K562 (cell line): ENCODE results near the gene NCAM2. TPM values are rescaled to one million over a fixed set of nuclear protein-coding genes. Genes with fewer than 3 reads are reported as not detected.

ENCODE experiments used
- ATAC-seq: fragments of 200-7000 bp; cut with Tn5 transposase; 3 replicates; pipeline ENCODE4 v1.9.1; 2020; ENCODE audit warnings: moderate library complexity
- BruUV-seq: library from RNA; stranded (reverse); fragments of 400-500 nt; replicated peaks from 2 replicates; lab custom pipeline; 2021; lab: Mats Ljungman, UMichigan
- CTCF ChIA-PET: fragments of 300-600 bp; formaldehyde crosslinking; extraction: SDS; loops from one replicate; lab custom pipeline; 2021; ENCODE audit warnings: low intra/inter-chr PET ratio; lab: Yijun Ruan, JAX
- POLR2A ChIA-PET: fragments of 300-600, 350-650 bp; sonication (Branson Sonifier 250); formaldehyde crosslinking; extraction: SDS; loops from one replicate; lab custom pipeline; 2021; ENCODE audit warnings: antibody characterized with exemption, inconsistent platforms; lab: Yijun Ruan, JAX
- DNase-seq, 4 experiments: peaks; one replicate each; pipeline versions ENCODE4 v3.0.0 to v3.0.0-alpha.2; 2011 to 2018; ENCODE audit warnings: low spot score in 3 of 4, mixed read lengths in 3 of 4; ENCODE audit errors: extremely low read depth in 1 of 4
- FAIRE-seq: peaks from 2 replicates; lab custom pipeline; 2011; peaks lifted over from hg19 to GRCh38; lab: Jason Lieb, UNC
- H2AFZ ChIP-seq: 2 replicates; pipeline ENCODE4 v1.6.0; 2011; ENCODE audit warnings: low read depth, low read length, control low read depth, inconsistent platforms
- H3K27ac ChIP-seq: fragments of 200-600 bp; 3 replicates; pipeline ENCODE4 v1.8.0; 2011; ENCODE audit warnings: low read depth, mild to moderate bottlenecking, control low read depth, inconsistent platforms, low read length, moderate library complexity, mixed read lengths; ENCODE audit errors: extremely low read depth
- H3K27me3 ChIP-seq, 2 experiments: fragments of 300-600 bp in 1 of 2; 2 replicates in 1 of 2; 3 replicates in 1 of 2; pipeline versions ENCODE4 v1.6.0 to v1.8.0; 2011; ENCODE audit warnings: inconsistent platforms in 2 of 2, low read length in 2 of 2, mild to moderate bottlenecking in 1 of 2, mixed read lengths in 1 of 2, moderate library complexity in 1 of 2; ENCODE audit not compliant: control insufficient read depth in 2 of 2, insufficient read depth in 2 of 2
- H3K36me3 ChIP-seq: fragments of 300-600 bp; 3 replicates; pipeline ENCODE4 v1.8.0; 2011; ENCODE audit warnings: mild to moderate bottlenecking, low read length, inconsistent platforms; ENCODE audit not compliant: control insufficient read depth, insufficient read depth
- H3K4me1 ChIP-seq, 2 experiments: fragments of 200-600 bp in 1 of 2; replicated peaks in 1 of 2; 2 replicates in 1 of 2; 3 replicates in 1 of 2; pipeline versions ENCODE4 v1.5.1 to v1.8.0; 2011; ENCODE audit warnings: inconsistent platforms in 2 of 2, low read length in 2 of 2, mild to moderate bottlenecking in 1 of 2, mixed read lengths in 1 of 2, moderate library complexity in 1 of 2; ENCODE audit not compliant: control insufficient read depth in 2 of 2, insufficient read depth in 2 of 2
- H3K4me2 ChIP-seq: 2 replicates; pipeline ENCODE4 v1.6.1; 2011; ENCODE audit warnings: low read length, control low read depth, inconsistent platforms, mixed read lengths; ENCODE audit not compliant: insufficient read depth
- H3K4me3 ChIP-seq: fragments of 200-600 bp; sonication (generic), shearing (Covaris generic); 2 replicates; pipeline ENCODE4 v1.5.1; 2016; ENCODE audit warnings: control low read depth, inconsistent platforms
- H3K79me2 ChIP-seq: fragments of 200-600 bp; 3 replicates; pipeline ENCODE4 v1.8.0; 2011; ENCODE audit warnings: low read length, inconsistent platforms; ENCODE audit not compliant: control insufficient read depth, insufficient read depth
- H3K9ac ChIP-seq, 2 experiments: 2 replicates each; pipeline versions ENCODE4 v1.6.0 to v1.6.1; 2011; ENCODE audit warnings: low read depth in 2 of 2, low read length in 2 of 2, control low read depth in 1 of 2, inconsistent platforms in 1 of 2, mild to moderate bottlenecking in 1 of 2, mixed read lengths in 1 of 2; ENCODE audit not compliant: insufficient read depth in 1 of 2
- H3K9me1 ChIP-seq: one replicate; pipeline ENCODE4 v1.6.0; 2011; ENCODE audit warnings: inconsistent platforms, mild to moderate bottlenecking, low read length, moderate library complexity; ENCODE audit not compliant: control insufficient read depth, insufficient read depth
- H3K9me3 ChIP-seq: replicated peaks from 2 replicates; pipeline ENCODE4 v1.5.1; 2011; ENCODE audit warnings: low read depth, low read length, inconsistent platforms; ENCODE audit not compliant: control insufficient read depth, insufficient read depth
- H4K20me1 ChIP-seq: replicated peaks from 2 replicates; pipeline ENCODE4 v1.6.1; 2011; ENCODE audit warnings: low read length, inconsistent platforms, mixed read lengths; ENCODE audit not compliant: control insufficient read depth, insufficient read depth
- CBFA2T3 ChIP-seq: fragments of 450-650 bp; IDR thresholded peaks from 2 replicates; pipeline ENCODE4 v1.6.1; 2017
- ZNF12 ChIP-seq: sonication (generic); formaldehyde crosslinking; IDR thresholded peaks from 2 replicates; pipeline ENCODE4 v1.4.0; 2020; ENCODE audit warnings: mild to moderate bottlenecking, missing genetic modification reagents
- ZNF165 ChIP-seq: fragments of 250-450 bp; sonication (Bioruptor Pico); IDR thresholded peaks from 2 replicates; pipeline ENCODE4 v1.4.0; 2020; ENCODE audit warnings: borderline replicate concordance
- WGBS: fragments of 100-300 bp; shearing (Covaris generic); methylation state at CpG from one replicate; pipeline ENCODE4 v1.1.6; 2016; ENCODE audit warnings: low coverage, mixed read lengths; ENCODE audit not compliant: insufficient coverage; ENCODE audit errors: missing lambda C conversion rate; 5-methylcytosine and 5-hydroxymethylcytosine counted together
- in situ Hi-C: fragments of 300-500 bp; cut with MboI; formaldehyde crosslinking; loops from 4 replicates; pipeline ENCODE4 v1.15.0; 2018; ENCODE audit warnings: inconsistent platforms, mixed read lengths
- intact Hi-C: fragments of 100-400 bp; cut with micrococcal nuclease; formaldehyde crosslinking; loops from 2 replicates; pipeline ENCODE4 v1.14.2; 2022
- polyA plus RNA-seq, 8 experiments: library from polyadenylated mRNA; depleted of rRNA in 4 of 8; stranded (reverse) in 5 of 8; unstranded in 3 of 8; fragments of >200 nt; fragmentation: Nextera tagmentation in 2 of 8; fragmentation: Illumina TruSeq in 1 of 8; extraction: Ambion mirVana in 2 of 8; extraction: Trizol in 1 of 8; gene quantifications; 2 replicates each; pipeline versions ENCODE4 v1.2.1 to v1.2.3, GENCODE V29; 2011 to 2014; ENCODE audit warnings: inconsistent platforms in 1 of 8, missing spikeins in 1 of 8
- total RNA-seq, 7 experiments: library from RNA; depleted of rRNA in 6 of 7; stranded (reverse); fragments of >200 nt in 6 of 7; fragmentation: Illumina TruSeq in 2 of 7; extraction: Trizol in 2 of 7; gene quantifications; 2 replicates each; pipeline versions ENCODE4 v1.2.1 to v1.2.3, GENCODE V29; 2011 to 2021; ENCODE audit warnings: low replicate concordance in 1 of 7
- TF ChIP-seq, protein P1 (sequence below): IDR thresholded peaks from 2 replicates; pipeline ENCODE4 v1.6.1; 2011; ENCODE audit not compliant: insufficient read length; ENCODE audit errors: extremely low read depth
- TF ChIP-seq, protein P2 (sequence below): fragments of 450-650 bp; formaldehyde crosslinking; IDR thresholded peaks from 2 replicates; pipeline ENCODE4 v1.4.0; 2020; ENCODE audit warnings: mild to moderate bottlenecking, mixed read lengths

The NCAM2 gene
- total and polyA plus RNA-seq, 9 of the 15 experiments (the other 6 are each of a cell fraction or from before 2014, with no cell fraction given): 14.0 to 58.2 (median 27.8) TPM

GRCh38 chr21:20997311-20997635 is 936 bp upstream of the NCAM2 start:
- FAIRE-seq (no peak), ATAC-seq (peak; percentile 17; the same call in 2 of the 3 replicates), DNase-seq (no peak)
- in situ Hi-C loops (no loop called here), intact Hi-C loops (loop anchor here (5.0 kb wide), 1 partner anchor 925 kb away; no protein-coding TSS in a partner anchor)
- Histone ChIP-seq H2AFZ (peak overlapping the region; percentile 85), H3K4me2 (peak overlapping the region; percentile 67; the same call in 1 of the 2 replicates), H4K20me1 (no peaks in the 10 kb centered on the region), H3K9me1 (no peaks in the 10 kb centered on the region), H3K9me3 (no peaks in the 10 kb centered on the region), H3K27me3 (peaks cover 0 to 7% of the 10 kb centered on the region in 2 experiments; a peak in 1 of 5 replicates), H3K36me3 (no peaks in the 10 kb centered on the region), H3K79me2 (no peaks in the 10 kb centered on the region), H3K4me1 (peaks cover 0 to 16% of the 10 kb centered on the region in 2 experiments; a peak in 3 of 5 replicates), H3K4me3 (peak overlapping the region; percentile 49; the same call in 1 of the 2 replicates), H3K27ac (no peak overlapping the region), H3K9ac (no peak overlapping the region)
- WGBS: 45% methylated on average over 20 of the region's 20 CpGs
- ChIA-PET CTCF (interaction anchor here (0.7 kb wide), 1 partner anchor 694 kb away, joined by 3 read pairs; no protein-coding TSS in a partner anchor), POLR2A (no interaction called here)
- TF ChIP-seq, protein P1, sequence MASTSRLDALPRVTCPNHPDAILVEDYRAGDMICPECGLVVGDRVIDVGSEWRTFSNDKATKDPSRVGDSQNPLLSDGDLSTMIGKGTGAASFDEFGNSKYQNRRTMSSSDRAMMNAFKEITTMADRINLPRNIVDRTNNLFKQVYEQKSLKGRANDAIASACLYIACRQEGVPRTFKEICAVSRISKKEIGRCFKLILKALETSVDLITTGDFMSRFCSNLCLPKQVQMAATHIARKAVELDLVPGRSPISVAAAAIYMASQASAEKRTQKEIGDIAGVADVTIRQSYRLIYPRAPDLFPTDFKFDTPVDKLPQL: no peak
- TF ChIP-seq ZNF12 (CRISPR knock-in tag): no peak
- no peak for TF ChIP-seq CBFA2T3
- TF ChIP-seq, protein P2, sequence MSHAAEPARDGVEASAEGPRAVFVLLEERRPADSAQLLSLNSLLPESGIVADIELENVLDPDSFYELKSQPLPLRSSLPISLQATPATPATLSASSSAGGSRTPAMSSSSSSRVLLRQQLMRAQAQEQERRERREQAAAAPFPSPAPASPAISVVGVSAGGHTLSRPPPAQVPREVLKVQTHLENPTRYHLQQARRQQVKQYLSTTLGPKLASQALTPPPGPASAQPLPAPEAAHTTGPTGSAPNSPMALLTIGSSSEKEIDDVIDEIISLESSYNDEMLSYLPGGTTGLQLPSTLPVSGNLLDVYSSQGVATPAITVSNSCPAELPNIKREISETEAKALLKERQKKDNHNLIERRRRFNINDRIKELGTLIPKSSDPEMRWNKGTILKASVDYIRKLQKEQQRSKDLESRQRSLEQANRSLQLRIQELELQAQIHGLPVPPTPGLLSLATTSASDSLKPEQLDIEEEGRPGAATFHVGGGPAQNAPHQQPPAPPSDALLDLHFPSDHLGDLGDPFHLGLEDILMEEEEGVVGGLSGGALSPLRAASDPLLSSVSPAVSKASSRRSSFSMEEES (CRISPR knock-in tag): no peak
- TF ChIP-seq ZNF165 (CRISPR knock-in tag): no peak
- no TSS peak for BruUV-seq
